ENCODE data around the gene KRTAP4-12.
"Not testable (repeated sequence)": the region's sequence is repeated elsewhere in the genome, so short reads cannot be mapped to it uniquely, and the experiment has no call there.

Gene KRTAP4-12

DNA sequence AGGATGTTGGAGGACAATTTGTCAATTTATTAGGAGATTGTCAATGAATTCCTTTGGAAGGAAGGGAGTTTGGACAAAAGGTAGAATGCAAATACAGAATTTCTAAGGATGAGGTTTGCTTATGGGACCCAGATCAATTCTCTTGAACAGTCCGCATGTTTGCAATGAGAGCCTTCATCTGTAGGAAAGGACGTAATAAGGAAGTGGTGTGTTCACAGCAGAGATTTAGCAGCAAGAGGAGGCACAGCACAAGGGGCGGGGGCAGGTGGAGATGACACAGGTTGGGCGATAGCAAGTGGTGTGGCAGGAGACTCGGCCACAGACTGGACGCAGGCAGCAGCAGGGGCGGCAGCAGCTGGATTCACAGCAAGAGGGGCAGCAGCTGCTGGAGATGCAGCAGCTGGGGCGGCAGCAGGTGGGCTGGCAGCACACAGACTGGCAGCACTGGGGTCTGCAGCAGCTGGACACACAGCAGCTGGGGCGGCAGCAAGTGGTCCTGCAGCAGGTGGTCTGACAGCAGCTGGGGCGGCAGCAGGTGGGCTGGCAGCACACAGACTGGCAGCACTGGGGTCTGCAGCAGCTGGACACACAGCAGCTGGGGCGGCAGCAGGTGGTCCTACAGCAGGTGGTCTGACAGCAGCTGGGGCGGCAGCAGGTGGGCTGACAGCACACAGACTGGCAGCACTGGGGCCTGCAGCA is 541 bp downstream of the KRTAP4-12 start:
- DNase-seq: not testable (repeated sequence)

DNA sequence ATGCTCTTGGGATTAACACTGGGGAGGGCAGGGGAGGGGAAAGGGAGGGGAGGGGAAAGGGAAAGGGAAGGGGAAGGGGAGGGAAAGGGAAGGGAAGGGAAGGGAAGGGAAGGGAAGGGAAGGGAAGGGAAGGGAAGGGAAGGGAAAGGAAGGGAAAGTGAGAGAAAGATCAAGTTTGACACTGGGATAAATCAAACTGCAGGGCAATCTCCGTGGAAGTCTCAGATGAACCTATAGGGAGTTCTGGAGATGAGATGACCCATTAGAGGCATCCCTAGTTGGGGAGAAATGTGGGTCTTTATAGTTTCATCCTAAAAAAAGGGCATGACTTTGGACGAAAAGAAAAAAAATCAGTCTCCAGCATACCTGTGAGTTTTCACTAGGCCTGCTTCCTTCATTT is 2.2 kb downstream of the KRTAP4-12 start:
- no peak for DNase-seq

GRCh38 chr17:41119696-41120690 is 4.0 kb downstream of the KRTAP4-12 start:
- peak; percentile 21 for DNase-seq

DNA sequence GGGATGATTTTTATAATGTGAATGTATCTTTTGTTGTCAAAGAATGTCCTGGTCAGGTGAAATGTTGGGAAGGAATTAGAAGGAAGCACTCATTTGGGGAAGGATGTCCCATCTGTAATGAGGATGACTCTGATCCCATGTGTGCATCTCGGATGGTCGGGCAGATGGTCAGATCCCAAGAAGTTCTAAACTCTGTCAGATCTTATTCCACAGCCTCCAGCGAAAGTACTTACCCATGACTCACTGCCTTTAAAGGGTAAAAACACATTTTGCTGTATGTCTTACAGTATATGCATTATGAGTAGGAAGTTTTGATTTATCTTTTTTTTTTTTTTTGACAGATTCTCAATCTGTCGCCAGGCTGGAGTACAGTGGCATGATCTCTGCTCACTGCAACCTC is 5.3 kb downstream of the KRTAP4-12 start:
- no peak for DNase-seq

DNA sequence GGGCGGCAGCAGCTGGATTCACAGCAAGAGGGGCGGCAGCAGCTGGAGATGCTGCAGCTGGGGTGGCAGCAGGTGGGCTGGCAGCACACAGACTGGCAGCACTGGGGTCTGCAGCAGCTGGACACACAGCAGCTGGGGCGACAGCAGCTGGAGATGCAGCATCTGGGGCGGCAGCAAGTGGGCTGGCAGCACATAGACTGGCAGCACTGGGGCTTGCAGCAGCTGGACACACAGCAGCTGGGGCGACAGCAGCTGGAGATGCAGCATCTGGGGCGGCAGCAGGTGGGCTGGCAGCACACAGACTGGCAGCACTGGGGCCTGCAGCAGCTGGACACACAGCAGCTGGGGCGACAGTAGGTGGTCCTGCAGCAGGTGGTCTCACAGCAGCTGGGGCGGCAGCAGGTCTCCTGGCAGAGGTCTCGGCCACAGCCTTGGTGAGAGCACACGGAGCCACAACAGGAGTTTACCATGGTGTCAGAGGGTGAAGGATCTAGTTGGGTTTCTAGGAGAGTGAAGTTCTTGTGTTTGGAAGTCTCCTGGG is 6.1 kb downstream of the KRTAP4-12 start, which contains the start of gene KRTAP4-11:
Gene KRTAP4-11, minus strand, starts transcription at position 528 of the 541 bp plus-strand sequence. Its CDS starts 58 bp downstream, at position 470.
- not testable (repeated sequence) for DNase-seq

DNA sequence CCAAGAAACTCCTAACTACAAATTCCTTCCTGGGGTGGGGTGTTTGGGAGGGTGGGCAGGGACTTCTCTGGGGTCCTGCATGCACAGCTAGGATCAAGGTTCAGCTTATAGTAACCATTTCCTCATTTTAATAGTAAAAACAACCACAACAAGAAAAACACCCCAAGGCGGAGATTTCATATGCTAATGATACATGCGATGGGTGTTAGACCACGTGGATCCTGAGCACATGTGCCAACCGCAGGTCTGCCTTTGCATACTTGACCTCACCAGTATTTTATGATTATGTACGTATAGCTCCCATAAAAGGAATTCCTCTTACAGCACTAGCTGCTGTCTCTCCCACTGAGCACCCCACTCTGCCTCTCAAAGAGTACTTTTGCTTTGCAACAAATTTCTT is 7.7 kb downstream of the KRTAP4-12 start:
- no peak for DNase-seq

- DNase-seq: no peak
These were observed 12.7 kb downstream of the KRTAP4-12 start for GRCh38 chr17:41111151-41111885.

DNA sequence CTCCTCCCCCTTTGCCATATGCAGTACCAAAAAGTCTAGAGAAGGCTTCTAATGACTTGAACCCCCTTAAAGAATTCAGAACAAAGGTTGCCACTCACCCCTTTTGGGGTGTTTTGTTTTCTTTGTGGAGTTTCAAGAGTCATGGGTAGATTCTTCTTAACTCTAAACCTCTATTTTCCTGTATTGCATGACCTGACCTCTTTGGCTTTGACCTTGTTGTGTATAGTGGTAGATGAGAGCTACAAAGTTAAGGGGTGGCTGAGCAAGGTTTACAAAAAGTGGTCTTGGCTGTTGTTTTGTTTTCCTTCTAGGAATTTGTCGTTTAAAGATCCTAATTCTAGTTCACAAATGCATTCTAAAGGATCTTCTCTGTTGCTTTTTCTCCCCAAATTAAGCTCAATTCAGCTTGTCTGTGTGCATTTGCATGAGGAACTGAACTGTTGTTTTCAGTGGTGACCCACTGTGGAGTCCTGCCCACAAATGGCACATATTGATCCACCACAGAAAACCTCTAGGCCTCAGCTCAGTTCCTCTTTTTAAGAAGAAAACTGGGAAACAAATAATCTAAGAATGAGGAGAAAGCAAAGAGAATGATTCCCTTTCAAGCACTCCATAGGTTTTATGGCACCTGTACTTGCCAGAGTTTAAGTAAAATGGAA is 15.1 kb downstream of the KRTAP4-12 start:
- not testable (repeated sequence) for DNase-seq

DNA sequence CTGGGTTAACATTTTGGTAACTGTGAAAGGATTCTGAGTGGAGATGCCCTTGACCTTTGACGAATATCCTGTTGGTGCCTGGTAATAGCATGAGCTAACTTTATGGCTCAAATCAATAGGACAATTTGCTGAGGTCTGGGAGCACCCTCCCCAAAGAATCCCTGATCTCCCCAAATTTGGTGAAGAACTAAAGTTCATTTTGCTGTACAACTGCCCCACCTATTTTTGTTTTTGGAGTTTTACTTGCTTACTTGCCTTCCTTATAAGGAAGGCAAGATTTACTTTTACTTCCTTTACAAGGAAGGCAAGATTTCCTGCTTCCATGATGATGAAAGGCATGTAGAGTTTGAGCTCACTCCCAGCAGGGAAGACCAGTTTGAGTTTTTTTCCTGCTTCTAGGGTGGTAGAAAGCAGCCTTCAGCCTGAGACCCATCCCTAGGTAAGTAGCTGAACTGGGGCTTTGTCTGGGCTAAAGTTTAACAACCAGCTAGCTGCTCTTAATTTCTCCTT is 16.0 kb downstream of the KRTAP4-12 start:
- DNase-seq: no peak

DNA sequence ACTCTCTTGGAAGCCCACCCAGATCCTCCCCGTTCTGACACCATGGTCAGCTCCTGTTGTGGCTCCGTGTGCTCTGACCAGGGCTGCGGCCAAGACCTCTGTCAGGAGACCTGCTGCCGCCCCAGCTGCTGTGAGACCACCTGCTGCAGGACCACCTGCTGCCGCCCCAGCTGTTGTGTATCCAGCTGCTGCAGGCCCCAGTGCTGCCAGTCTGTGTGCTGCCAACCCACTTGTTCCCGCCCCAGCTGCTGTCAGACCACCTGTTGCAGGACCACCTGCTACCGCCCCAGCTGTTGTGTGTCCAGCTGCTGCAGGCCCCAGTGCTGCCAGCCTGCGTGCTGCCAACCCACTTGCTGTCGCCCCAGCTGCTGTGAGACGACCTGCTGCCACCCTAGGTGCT is 18.6 kb downstream of the KRTAP4-12 start, which contains the start of gene KRTAP4-9:
Gene KRTAP4-9, plus strand, starts transcription at position 43 of the 400 bp plus-strand sequence. Its CDS starts 0 bp downstream, at position 43.
- DNase-seq: not testable (repeated sequence)

DNA sequence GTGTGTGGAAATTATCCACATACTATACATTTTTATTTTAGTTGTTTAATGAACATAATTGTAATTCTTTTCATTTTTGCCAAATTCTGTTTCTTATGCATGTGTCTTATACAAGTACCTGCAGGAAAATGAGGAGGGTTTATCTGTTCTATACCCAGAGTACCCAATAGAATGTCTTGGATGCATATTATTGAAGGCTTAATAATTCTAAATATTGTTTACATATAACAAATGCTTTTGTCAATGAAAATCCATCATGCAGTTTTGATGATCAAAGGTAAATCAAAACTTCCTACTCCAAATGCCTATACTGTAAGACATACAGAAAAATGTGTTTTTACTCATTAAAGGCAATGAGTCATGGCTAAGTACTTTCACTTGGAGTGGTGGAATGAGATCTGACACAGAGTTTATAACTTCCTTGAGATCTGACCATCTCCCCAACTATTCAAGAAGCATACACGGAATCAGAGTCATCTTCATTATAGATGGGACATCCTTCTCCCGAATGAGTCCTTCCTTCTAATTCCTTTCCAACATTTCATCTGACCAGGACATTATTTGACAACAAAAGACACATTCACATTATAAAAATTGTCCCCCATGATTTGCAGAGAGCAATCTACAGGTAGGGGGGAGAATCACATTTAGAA is 19.5 kb downstream of the KRTAP4-12 start:
- not testable (repeated sequence) for DNase-seq

DNA sequence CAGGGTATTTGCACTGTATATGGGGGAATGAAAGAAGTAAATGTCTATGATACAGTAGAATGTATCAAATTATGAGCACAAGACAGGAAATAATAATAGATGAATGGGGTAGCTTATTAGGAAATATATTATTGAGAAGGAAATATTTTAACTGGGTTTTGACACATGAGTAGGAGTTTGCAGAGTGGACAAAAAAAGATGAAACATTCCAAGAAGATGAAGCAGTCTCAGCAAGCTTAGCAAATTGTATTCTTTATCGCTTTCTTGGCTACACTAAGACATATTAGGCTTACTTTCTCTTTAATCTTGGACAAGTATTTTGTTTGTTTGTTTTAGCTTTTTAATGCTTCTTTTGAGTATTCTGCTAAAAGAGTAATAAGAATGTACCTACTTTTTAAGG is 20.1 kb downstream of the KRTAP4-12 start:
- DNase-seq: no peak

DNA sequence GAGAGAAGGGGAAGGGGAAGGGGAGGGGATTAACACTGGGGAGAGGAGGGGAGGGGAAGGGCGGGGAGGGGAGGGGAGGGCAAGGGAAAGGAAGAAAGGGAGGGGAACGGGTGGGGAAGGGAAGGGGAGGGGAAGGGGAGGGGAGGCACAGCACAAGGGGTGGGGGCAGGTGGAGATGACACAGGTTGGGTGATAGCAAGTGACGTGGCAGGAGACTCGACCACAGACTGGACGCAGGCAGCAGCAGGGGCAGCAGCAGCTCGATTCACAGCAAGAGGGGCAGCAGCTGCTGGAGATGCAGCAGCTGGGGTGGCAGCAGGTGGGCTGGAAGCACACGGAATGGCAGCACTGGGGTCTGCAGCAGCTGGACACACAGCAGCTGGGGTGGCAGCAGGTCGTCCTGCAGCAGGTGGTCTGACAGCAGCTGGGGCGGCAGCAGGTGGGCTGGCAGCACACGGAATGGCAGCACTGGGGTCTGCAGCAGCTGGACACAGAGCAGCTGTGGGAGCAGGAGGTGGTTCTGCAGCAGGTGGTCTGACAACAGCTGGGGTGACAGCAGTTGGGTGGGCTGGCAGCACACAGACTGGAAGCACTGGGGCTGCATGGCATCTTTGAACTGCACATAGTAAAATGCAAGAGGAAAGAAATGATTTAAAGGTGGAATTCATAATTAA is 22.3 kb downstream of the KRTAP4-12 start, which contains the start of gene KRTAP4-16:
Gene KRTAP4-16, minus strand, starts transcription at position 624 of the 674 bp plus-strand sequence. Its CDS starts 0 bp downstream, at position 624.
- no peak for DNase-seq

GRCh38 chr17:41099682-41100480 is 24.1 kb downstream of the KRTAP4-12 start:
- not testable (repeated sequence) for DNase-seq

- no peak for DNase-seq
These were observed 25.5 kb downstream of the KRTAP4-12 start for GRCh38 chr17:41098481-41098880.

DNA sequence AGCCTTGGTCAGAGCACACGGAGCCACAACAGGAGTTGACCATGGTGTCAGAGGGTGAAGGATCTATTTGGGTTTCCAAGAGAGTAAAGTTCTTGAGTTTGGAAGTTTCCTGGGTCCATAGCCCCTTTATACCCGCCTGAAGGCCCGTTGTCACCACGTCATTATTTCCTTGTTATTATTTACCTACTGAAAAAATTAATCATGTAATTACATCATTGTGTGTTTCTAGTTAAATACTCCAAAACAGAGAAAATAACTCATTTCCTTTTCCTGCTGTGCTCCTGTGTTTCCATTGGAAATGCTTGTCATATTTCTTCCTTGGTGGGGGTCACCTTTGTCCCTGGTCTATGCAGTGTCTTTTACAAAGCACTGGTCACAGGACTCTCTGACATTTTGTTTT is 25.9 kb downstream of the KRTAP4-12 start, which contains the start of gene KRTAP4-8:
Gene KRTAP4-8, minus strand, starts transcription at position 101 of the 400 bp plus-strand sequence. Its CDS starts 58 bp downstream, at position 43.
- no peak for DNase-seq

- no peak for DNase-seq
These were observed 27.9 kb downstream of the KRTAP4-12 start for GRCh38 chr17:41096055-41096454.

- not testable (repeated sequence) for DNase-seq
These were observed 35.1 kb downstream of the KRTAP4-12 start for GRCh38 chr17:41088760-41089352.

All from CD4-positive, alpha-beta T cell treated with Interleukin-10 for 1 hour (primary cell).